Osteoblast (primary cell): ENCODE measurements around the gene PPP3CA. TPM values are rescaled to one million over a fixed set of nuclear protein-coding genes. Genes with fewer than 3 reads are reported as not detected.

Experiments
- DNase-seq: peaks from one replicate; pipeline ENCODE4 v3.0.0; 2011; ENCODE audit warnings: low spot score, mixed read lengths; ENCODE audit not compliant: insufficient read length; ENCODE audit errors: missing footprints
- H2AFZ ChIP-seq: 2 replicates; pipeline ENCODE4 v1.6.0; 2011; ENCODE audit warnings: mild to moderate bottlenecking, low read length
- H3K27ac ChIP-seq: 2 replicates; pipeline ENCODE4 v1.5.1; 2011; ENCODE audit warnings: mild to moderate bottlenecking, low read depth, low read length, moderate library complexity
- H3K27me3 ChIP-seq: 2 replicates; pipeline ENCODE4 v1.6.0; 2012; ENCODE audit warnings: mild to moderate bottlenecking, control low read depth, inconsistent platforms, low read length, moderate library complexity; ENCODE audit not compliant: insufficient read depth
- H3K36me3 ChIP-seq: 2 replicates; pipeline ENCODE4 v1.5.1; 2011; ENCODE audit warnings: mild to moderate bottlenecking, low read length, control low read depth, moderate library complexity; ENCODE audit not compliant: insufficient read depth
- H3K4me1 ChIP-seq: 2 replicates; pipeline ENCODE4 v1.5.1; 2011; ENCODE audit warnings: mild to moderate bottlenecking, low read length, control low read depth, moderate library complexity; ENCODE audit not compliant: insufficient read depth
- H3K4me2 ChIP-seq: 2 replicates; pipeline ENCODE4 v1.6.0; 2011; ENCODE audit warnings: mild to moderate bottlenecking, low read length; ENCODE audit not compliant: insufficient read depth
- H3K4me3 ChIP-seq: fragments of 200-600 bp; sonication (generic); 3 replicates; pipeline ENCODE4 v1.5.1; 2012; ENCODE audit warnings: mild to moderate bottlenecking, low read length, inconsistent platforms; ENCODE audit not compliant: insufficient read depth
- H3K79me2 ChIP-seq: 2 replicates; pipeline ENCODE4 v1.6.0; 2012; ENCODE audit warnings: mild to moderate bottlenecking, low read length, control low read depth, inconsistent platforms; ENCODE audit not compliant: insufficient read depth
- H3K9me3 ChIP-seq: 2 replicates; pipeline ENCODE4 v1.5.1; 2011; ENCODE audit warnings: low read depth, low read length, control low read depth
- H4K20me1 ChIP-seq: 2 replicates; pipeline ENCODE4 v1.6.0; 2012; ENCODE audit warnings: mild to moderate bottlenecking, low read length, control low read depth; ENCODE audit not compliant: insufficient read depth
- total RNA-seq: library from RNA; depleted of rRNA; stranded (reverse); fragments of >200 nt; gene quantifications from 2 replicates; pipeline ENCODE4 v1.2.3, GENCODE V29; 2012
- TF ChIP-seq, protein P1 (sequence below): IDR thresholded peaks from 2 replicates; pipeline ENCODE4 v1.5.1; 2011; ENCODE audit warnings: mild to moderate bottlenecking, low read depth, low read length, moderate library complexity; ENCODE audit errors: extremely low read depth

Gene PPP3CA
- total RNA-seq, 1 donor = 80.0 TPM

DNA sequence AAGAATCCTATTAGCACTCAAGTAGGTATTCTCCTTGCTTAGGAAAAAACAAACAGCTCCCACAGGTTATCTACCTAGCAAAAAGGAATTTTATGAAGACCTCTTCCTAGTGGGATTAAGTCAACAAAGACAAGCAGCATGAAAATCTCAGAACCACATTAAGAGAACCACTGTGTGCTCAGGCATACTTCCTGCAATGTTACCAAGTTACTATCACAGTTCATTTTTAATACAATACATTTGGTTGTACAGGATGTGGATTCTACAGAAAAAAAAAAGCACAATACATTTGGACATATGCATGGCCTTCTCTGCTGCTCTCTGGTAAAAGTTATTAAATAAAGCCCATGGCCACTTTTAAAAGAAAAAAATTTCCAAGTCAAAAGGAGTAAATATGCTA lies 193.7 kb downstream of the PPP3CA start:
- Histone ChIP-seq H2AFZ (no peak overlapping the region), H3K4me1 (peaks cover 37% of the 10 kb centered on the region), H3K4me2 (no peak overlapping the region), H3K4me3 (no peak overlapping the region), H3K9me3 (no peaks in the 10 kb centered on the region), H3K36me3 (no peaks in the 10 kb centered on the region), H4K20me1 (peaks cover 3% of the 10 kb centered on the region), H3K79me2 (peaks cover 25% of the 10 kb centered on the region), H3K27ac (no peak overlapping the region), H3K27me3 (no peaks in the 10 kb centered on the region)
- no peak for DNase-seq
- TF ChIP-seq, protein P1, sequence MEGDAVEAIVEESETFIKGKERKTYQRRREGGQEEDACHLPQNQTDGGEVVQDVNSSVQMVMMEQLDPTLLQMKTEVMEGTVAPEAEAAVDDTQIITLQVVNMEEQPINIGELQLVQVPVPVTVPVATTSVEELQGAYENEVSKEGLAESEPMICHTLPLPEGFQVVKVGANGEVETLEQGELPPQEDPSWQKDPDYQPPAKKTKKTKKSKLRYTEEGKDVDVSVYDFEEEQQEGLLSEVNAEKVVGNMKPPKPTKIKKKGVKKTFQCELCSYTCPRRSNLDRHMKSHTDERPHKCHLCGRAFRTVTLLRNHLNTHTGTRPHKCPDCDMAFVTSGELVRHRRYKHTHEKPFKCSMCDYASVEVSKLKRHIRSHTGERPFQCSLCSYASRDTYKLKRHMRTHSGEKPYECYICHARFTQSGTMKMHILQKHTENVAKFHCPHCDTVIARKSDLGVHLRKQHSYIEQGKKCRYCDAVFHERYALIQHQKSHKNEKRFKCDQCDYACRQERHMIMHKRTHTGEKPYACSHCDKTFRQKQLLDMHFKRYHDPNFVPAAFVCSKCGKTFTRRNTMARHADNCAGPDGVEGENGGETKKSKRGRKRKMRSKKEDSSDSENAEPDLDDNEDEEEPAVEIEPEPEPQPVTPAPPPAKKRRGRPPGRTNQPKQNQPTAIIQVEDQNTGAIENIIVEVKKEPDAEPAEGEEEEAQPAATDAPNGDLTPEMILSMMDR = no peak

DNA sequence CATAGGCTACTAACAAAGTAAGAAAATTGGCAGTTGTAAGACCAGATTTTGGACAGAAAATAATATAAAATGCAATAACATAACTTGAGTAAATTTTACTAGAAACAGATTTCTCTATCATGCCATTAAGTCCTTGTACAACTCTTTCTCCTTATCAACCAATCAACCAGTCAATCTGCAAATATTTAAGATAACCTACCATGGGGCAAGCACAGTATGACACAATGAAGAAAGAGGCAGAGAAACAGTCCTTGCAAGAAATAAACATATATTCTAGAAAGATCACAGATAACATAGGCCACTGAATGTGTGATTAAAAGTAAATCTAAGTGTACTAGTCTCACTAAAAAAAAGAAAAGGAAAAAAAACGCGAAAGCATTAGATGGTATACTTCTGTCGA lies 194.8 kb downstream of the PPP3CA start:
- Histone ChIP-seq H3K27me3 (no peaks in the 10 kb centered on the region), H2AFZ (no peak overlapping the region), H3K4me2 (no peak overlapping the region), H3K27ac (no peak overlapping the region), H3K4me1 (peaks cover 26% of the 10 kb centered on the region), H3K4me3 (no peak overlapping the region), H3K9me3 (no peaks in the 10 kb centered on the region), H4K20me1 (peaks cover 3% of the 10 kb centered on the region), H3K36me3 (no peaks in the 10 kb centered on the region), H3K79me2 (peaks cover 27% of the 10 kb centered on the region)
- TF ChIP-seq, protein P1 = no peak
- no peak for DNase-seq

DNA sequence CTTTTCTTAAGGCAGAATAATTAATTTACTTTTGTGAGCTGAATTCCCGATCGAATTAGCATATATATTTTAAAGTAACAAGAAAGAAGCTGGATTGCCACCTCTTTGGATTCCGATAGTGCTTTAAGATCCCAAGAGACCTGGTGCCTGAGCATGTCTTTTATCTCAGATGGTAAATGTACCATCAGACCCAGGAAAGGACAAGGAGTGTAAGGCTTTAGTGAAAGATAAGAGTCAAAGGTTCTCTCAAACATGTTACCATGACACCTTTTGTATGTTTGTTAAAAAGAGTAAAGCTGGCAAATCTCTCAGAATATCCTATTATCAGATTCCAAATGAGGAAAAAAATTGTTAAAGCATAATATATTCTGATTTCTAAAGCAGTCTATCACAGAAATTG lies 198.8 kb downstream of the PPP3CA start:
- TF ChIP-seq, protein P1 = no peak
- Histone ChIP-seq H3K27ac (no peak overlapping the region), H3K79me2 (peaks cover 21% of the 10 kb centered on the region), H4K20me1 (no peaks in the 10 kb centered on the region), H3K4me3 (no peak overlapping the region), H3K4me1 (no peaks in the 10 kb centered on the region), H3K9me3 (no peaks in the 10 kb centered on the region), H3K4me2 (no peak overlapping the region), H2AFZ (no peak overlapping the region), H3K36me3 (no peaks in the 10 kb centered on the region), H3K27me3 (no peaks in the 10 kb centered on the region)
- DNase-seq = no peak

GRCh38 chr4:101147283-101147682 lies 200.0 kb downstream of the PPP3CA start:
- Histone ChIP-seq H3K4me1 (no peaks in the 10 kb centered on the region), H3K4me2 (no peak overlapping the region), H3K27me3 (no peaks in the 10 kb centered on the region), H3K36me3 (no peaks in the 10 kb centered on the region), H3K4me3 (no peak overlapping the region), H3K27ac (no peak overlapping the region), H4K20me1 (no peaks in the 10 kb centered on the region), H2AFZ (no peak overlapping the region), H3K9me3 (no peaks in the 10 kb centered on the region), H3K79me2 (peaks cover 16% of the 10 kb centered on the region)
- DNase-seq = no peak
- TF ChIP-seq, protein P1 = no peak
